GM23338 (cell line): ENCODE measurements around the gene SPAG7.

Experiments used
- CTCF ChIP-seq, 2 experiments: fragments of 200-600 bp in 1 of 2; sonication (generic) in 1 of 2; conservative IDR thresholded peaks; 2 replicates each; pipeline versions ENCODE4 v1.5.1 to v1.6.1; 2016 to 2017; ENCODE audit warnings: antibody characterized with exemption in 2 of 2, low read depth in 2 of 2, mild to moderate bottlenecking in 2 of 2, moderate library complexity in 1 of 2
- ETS1 ChIP-seq: IDR thresholded peaks from 2 replicates; pipeline ENCODE4 v1.6.1; 2016; ENCODE audit warnings: antibody characterized with exemption
- EZH2phosphoT487 ChIP-seq: fragments of 200-600 bp; sonication (generic); IDR thresholded peaks from one replicate; pipeline ENCODE4 v1.8.1; 2018; ENCODE audit warnings: antibody characterized with exemption; ENCODE audit not compliant: unreplicated experiment

GRCh38 chr17:4935650-4936049, 32.0 kb downstream of the SPAG7 start:
- no peak for TF ChIP-seq CTCF (conservative IDR thresholded peaks at IDR 0.05; ENCODE audit: low read depth in 2 of 2)
- TF ChIP-seq ETS1 = no peak
- TF ChIP-seq EZH2phosphoT487 = no peak
